DND-41 (cell line): ENCODE data around the gene PEX5L.

Experiments used
- CTCF ChIP-seq: IDR thresholded peaks from 2 replicates; pipeline ENCODE4 v1.5.1; 2012; ENCODE audit warnings: borderline replicate concordance, low read length, moderate library complexity, mild to moderate bottlenecking; ENCODE audit not compliant: poor library complexity, severe bottlenecking; ENCODE audit errors: extremely low read depth
- EZH2 ChIP-seq: IDR thresholded peaks from 3 replicates; pipeline ENCODE4 v1.6.1; 2012; ENCODE audit warnings: borderline replicate concordance, low read depth, mild to moderate bottlenecking, moderate library complexity, low read length, inconsistent platforms; ENCODE audit not compliant: severe bottlenecking

GRCh38 chr3:179826247-179826637 lies 210.5 kb downstream of the PEX5L start:
- TF ChIP-seq CTCF (no peak), EZH2 (no peak)
